K562 (cell line): Measurements from ENCODE around the gene NUTF2. TPM values are rescaled to one million over a fixed set of nuclear protein-coding genes. Genes with fewer than 3 reads are reported as not detected.

Source experiments
- BACH1 ChIP-seq: fragments of 200-800 bp; sonication (Bioruptor generic); IDR thresholded peaks from 2 replicates; pipeline ENCODE4 v1.6.1; 2016; ENCODE audit warnings: missing genetic modification characterization, missing compliant biosample characterization
- BRD4 ChIP-seq: fragments of 200-600 bp; sonication (generic); IDR thresholded peaks from 2 replicates; pipeline ENCODE4 v1.6.1; 2017; ENCODE audit warnings: inconsistent platforms
- CREBBP ChIP-seq: IDR thresholded peaks from one replicate; pipeline ENCODE4 v1.6.1; 2012; ENCODE audit warnings: low read depth, mild to moderate bottlenecking, control low read depth, inconsistent platforms, low read length
- ETS1 ChIP-seq: conservative IDR thresholded peaks from 2 replicates; pipeline ENCODE4 v1.6.1; 2011; ENCODE audit warnings: low read depth, mild to moderate bottlenecking, low read length; ENCODE audit not compliant: control insufficient read depth
- HDAC3 ChIP-seq: fragments of 450-650 bp; IDR thresholded peaks from 2 replicates; pipeline ENCODE4 v1.6.1; 2018; ENCODE audit warnings: borderline replicate concordance, mild to moderate bottlenecking, moderate library complexity; ENCODE audit not compliant: partially characterized antibody
- HNRNPLL ChIP-seq: fragments of 200-400 bp; formaldehyde crosslinking; IDR thresholded peaks from 2 replicates; pipeline ENCODE4 v1.6.1; 2017; ENCODE audit warnings: low read length, low read depth, mild to moderate bottlenecking; ENCODE audit not compliant: poor library complexity, severe bottlenecking
- KLF1 ChIP-seq: fragments of 450-650 bp; IDR thresholded peaks from 2 replicates; pipeline ENCODE4 v1.6.1; 2016; ENCODE audit warnings: missing genetic modification characterization, missing compliant biosample characterization
- L3MBTL2 ChIP-seq: fragments of 450-650 bp; IDR thresholded peaks from 2 replicates; pipeline ENCODE4 v1.6.1; 2016; ENCODE audit warnings: mild to moderate bottlenecking, moderate library complexity
- NFIC ChIP-seq: fragments of 450-650 bp; IDR thresholded peaks from 2 replicates; pipeline ENCODE4 v1.6.1; 2017; ENCODE audit warnings: mild to moderate bottlenecking, inconsistent platforms
- PRDM10 ChIP-seq: fragments of 450-650 bp; IDR thresholded peaks from 2 replicates; pipeline ENCODE4 v1.6.1; 2018; ENCODE audit not compliant: partially characterized antibody
- RFX1 ChIP-seq: fragments of 450-650 bp; IDR thresholded peaks from 2 replicates; pipeline ENCODE4 v1.6.1; 2016; ENCODE audit warnings: mild to moderate bottlenecking, moderate library complexity
- RNF2 ChIP-seq: sonication (generic); IDR thresholded peaks from 2 replicates; pipeline ENCODE4 v1.6.1; 2016
- SMARCE1 ChIP-seq: fragments of 450-650 bp; IDR thresholded peaks from 2 replicates; pipeline ENCODE4 v1.7.1; 2016; ENCODE audit warnings: mild to moderate bottlenecking
- ZKSCAN1 ChIP-seq: fragments of 150-350 bp; IDR thresholded peaks from 2 replicates; pipeline ENCODE4 v1.6.1; 2016; ENCODE audit warnings: low read depth, low read length
- ZNF146 ChIP-seq: IDR thresholded peaks from one replicate; pipeline ENCODE4 v1.6.1; 2018; ENCODE audit warnings: missing compliant biosample characterization; ENCODE audit not compliant: unreplicated experiment
- ZNF239 ChIP-seq: fragments of 250-450 bp; sonication (Bioruptor Pico); IDR thresholded peaks from 2 replicates; pipeline ENCODE4 v1.4.0; 2020; ENCODE audit warnings: mild to moderate bottlenecking
- ZNF280A ChIP-seq: fragments of 450-650 bp; IDR thresholded peaks from 2 replicates; pipeline ENCODE4 v1.6.1; 2018; ENCODE audit warnings: mild to moderate bottlenecking, low read depth; ENCODE audit not compliant: partially characterized antibody
- ZNF668 ChIP-seq: fragments of 250-450 bp; sonication (Bioruptor Pico); IDR thresholded peaks from 2 replicates; pipeline ENCODE4 v1.8.0; 2022; ENCODE audit warnings: mild to moderate bottlenecking, inconsistent platforms
- ZNF740 ChIP-seq, 3 experiments: fragments of 200-800 bp in 1 of 3; sonication (Bioruptor generic) in 1 of 3; sonication (generic) in 1 of 3; formaldehyde crosslinking in 1 of 3; IDR thresholded peaks; 2 replicates each; pipeline versions ENCODE4 v1.6.1 to v1.8.0; 2016 to 2022; ENCODE audit warnings: mild to moderate bottlenecking in 2 of 3, missing compliant biosample characterization in 2 of 3, missing genetic modification characterization in 2 of 3, missing genetic modification reagents in 1 of 3
- polyA plus RNA-seq, 8 experiments: library from polyadenylated mRNA; depleted of rRNA in 4 of 8; stranded (reverse) in 5 of 8; unstranded in 3 of 8; fragments of >200 nt; fragmentation: Nextera tagmentation in 2 of 8; fragmentation: Illumina TruSeq in 1 of 8; extraction: Ambion mirVana in 2 of 8; extraction: Trizol in 1 of 8; gene quantifications; 2 replicates each; pipeline versions ENCODE4 v1.2.1 to v1.2.3, GENCODE V29; 2011 to 2014; ENCODE audit warnings: inconsistent platforms in 1 of 8, missing spikeins in 1 of 8
- total RNA-seq, 7 experiments: library from RNA; depleted of rRNA in 6 of 7; stranded (reverse); fragments of >200 nt in 6 of 7; fragmentation: Illumina TruSeq in 2 of 7; extraction: Trizol in 2 of 7; gene quantifications; 2 replicates each; pipeline versions ENCODE4 v1.2.1 to v1.2.3, GENCODE V29; 2011 to 2021; ENCODE audit warnings: low replicate concordance in 1 of 7

NUTF2 gene
- total and polyA plus RNA-seq, 9 of the 15 experiments (the other 6 are each of a cell fraction or from before 2014, with no cell fraction given), result 106 to 248 (median 147) TPM

GRCh38 chr16:67841198-67841815 lies 5.4 kb upstream of the NUTF2 start (continued):
- TF ChIP-seq ZNF239 (CRISPR knock-in tag) (no peak), BACH1 (tag) (0 out of 2 replicates have a peak, but pooled peaks have one; percentile 21), KLF1 (tag) (no peak), RFX1 (no peak), NFIC (0 out of 2 replicates have a peak, but pooled peaks have one; percentile 59), ZNF740 (CRISPR knock-in tag; IDR thresholded peaks at IDR 0.05) (0 out of 2 replicates have a peak, but pooled peaks have one; percentile 21), ZNF740 (tag; IDR thresholded peaks at IDR 0.05) (no peak), ZNF668 (CRISPR knock-in tag) (no peak), ZKSCAN1 (peak; percentile 97), CREBBP (no peak), ETS1 (no peak), BRD4 (no peak), ZNF280A (no peak), SMARCE1 (0 out of 2 replicates have a peak, but pooled peaks have one; percentile 25), HNRNPLL (no peak), HDAC3 (no peak), RNF2 (no peak), L3MBTL2 (peak; percentile 45; the same call in 1 of the 2 replicates), ZNF146 (CRISPR knock-in tag) (no peak), PRDM10 (peak; percentile 89)
